Karpas-422 (cell line): Measurements from ENCODE around the gene POM121L12. TPM values are rescaled to one million over a fixed set of nuclear protein-coding genes. Genes with fewer than 3 reads are reported as not detected.

Experiments
- DNase-seq: peaks from one replicate; pipeline ENCODE4 v3.0.0-alpha.2; 2015
- H2AFZ ChIP-seq: fragments of 200-600 bp; sonication (generic); 2 replicates; pipeline ENCODE4 v1.6.1; 2014; ENCODE audit warnings: antibody characterized with exemption, low read length, mixed read lengths
- H3K27ac ChIP-seq: fragments of 200-600 bp; sonication (generic); 2 replicates; pipeline ENCODE4 v1.5.1; 2014; ENCODE audit warnings: mild to moderate bottlenecking, low read length, moderate library complexity
- H3K27me3 ChIP-seq: fragments of 200-600 bp; sonication (generic); 2 replicates; pipeline ENCODE4 v1.6.1; 2014; ENCODE audit warnings: low read length, mixed read lengths
- H3K36me3 ChIP-seq: fragments of 200-600 bp; sonication (generic); 2 replicates; pipeline ENCODE4 v1.6.1; 2014; ENCODE audit warnings: low read length, mixed read lengths; ENCODE audit not compliant: insufficient read depth
- H3K4me1 ChIP-seq: fragments of 200-600 bp; sonication (generic); 2 replicates; pipeline ENCODE4 v1.6.1; 2014; ENCODE audit warnings: mild to moderate bottlenecking, low read length, mixed read lengths
- H3K4me2 ChIP-seq: fragments of 200-600 bp; sonication (generic); 2 replicates; pipeline ENCODE4 v1.6.1; 2014; ENCODE audit warnings: low read length, low read depth, mild to moderate bottlenecking; ENCODE audit not compliant: poor library complexity, severe bottlenecking
- H3K4me3 ChIP-seq: fragments of 200-600 bp; sonication (generic); 2 replicates; pipeline ENCODE4 v1.5.1; 2014; ENCODE audit warnings: mild to moderate bottlenecking, antibody characterized with exemption, low read length, mixed read lengths
- H3K79me2 ChIP-seq: fragments of 200-600 bp; sonication (generic); 2 replicates; pipeline ENCODE4 v1.6.1; 2014; ENCODE audit warnings: mild to moderate bottlenecking, low read length, mixed read lengths
- H3K9ac ChIP-seq: fragments of 200-600 bp; sonication (generic); 2 replicates; pipeline ENCODE4 v1.6.0; 2014; ENCODE audit warnings: low read length
- H3K9me2 ChIP-seq: fragments of 200-600 bp; sonication (generic), shearing (Covaris generic); replicated peaks from 2 replicates; pipeline ENCODE4 v1.6.0; 2014; ENCODE audit warnings: mild to moderate bottlenecking, low read length, moderate library complexity; ENCODE audit not compliant: insufficient read depth
- H3K9me3 ChIP-seq: fragments of 300-700, 200-600 bp; sonication (generic); 2 replicates; pipeline ENCODE4 v1.6.1; 2014; ENCODE audit warnings: low read length, mixed read lengths
- H4K20me1 ChIP-seq: fragments of 200-600 bp; sonication (generic); 2 replicates; pipeline ENCODE4 v1.6.1; 2014; ENCODE audit warnings: mild to moderate bottlenecking, antibody characterized with exemption, low read length, low read depth; ENCODE audit not compliant: insufficient read depth
- total RNA-seq: library from RNA; depleted of rRNA; stranded (reverse); fragments of >200 nt; shearing (Covaris generic); gene quantifications from 2 replicates; pipeline ENCODE4 v1.2.3, GENCODE V29; 2014; ENCODE audit warnings: low replicate concordance; rRNA removed

POM121L12 gene
- not detected in 2 replicates for total RNA-seq

DNA sequence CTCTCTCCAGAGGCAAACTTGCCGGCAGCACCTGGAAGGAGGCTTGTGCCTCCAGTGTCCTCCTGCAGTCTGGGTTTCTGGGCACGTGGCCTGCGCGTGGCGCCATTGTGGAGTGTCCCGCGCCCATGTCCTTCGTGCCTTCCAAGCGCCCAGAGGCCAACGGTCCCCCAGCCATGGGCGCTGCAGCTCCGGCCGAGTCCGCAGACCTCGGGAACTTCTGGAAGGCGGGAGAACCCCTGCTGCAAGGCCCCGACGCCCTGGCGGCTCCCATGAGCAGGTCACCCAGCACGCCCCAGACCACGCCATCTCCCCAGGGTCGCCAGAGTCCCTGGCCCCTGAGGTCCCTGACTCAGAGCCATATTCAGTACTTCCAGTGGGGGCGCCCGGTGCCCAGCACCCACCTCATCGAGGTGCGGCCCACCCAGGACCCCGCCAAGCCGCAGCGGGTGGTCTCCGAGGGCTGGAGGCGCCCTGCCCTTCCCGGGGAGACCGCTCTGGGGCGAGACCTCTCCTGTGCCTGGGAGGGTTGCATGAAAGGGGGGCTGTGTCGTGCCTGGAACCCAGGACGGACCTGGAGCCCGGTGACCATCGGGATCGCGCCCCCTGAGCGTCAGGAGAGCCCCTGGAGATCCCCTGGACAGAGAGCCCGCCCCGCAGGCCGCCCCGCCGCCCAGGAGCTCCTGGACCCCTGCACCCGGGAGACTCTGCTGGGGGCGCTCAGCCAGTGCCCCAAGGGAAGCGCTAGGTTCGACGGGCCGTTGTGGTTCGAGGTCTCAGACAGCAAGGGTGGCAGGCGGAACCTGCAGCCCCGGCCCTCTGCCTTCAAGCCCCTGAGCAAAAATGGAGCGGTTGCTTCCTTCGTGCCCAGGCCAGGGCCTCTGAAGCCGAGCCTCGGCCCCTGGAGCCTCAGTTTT is at the start of gene POM121L12:
Gene POM121L12, plus strand, starts transcription at position 135 of the 914 bp plus-strand sequence. Its CDS starts 39 bp downstream, at position 174.
- no peak within 1 kb of the TSS for H3K4me3 ChIP-seq
- DNase-seq: no peak
- H3K36me3 ChIP-seq: no peaks in the 10 kb centered on the region
- no peak within 1 kb of the TSS for H3K9ac ChIP-seq
- no peak within 1 kb of the TSS for H3K27ac ChIP-seq
- H3K79me2 ChIP-seq: no peaks in the 10 kb centered on the region
- no peaks in the 10 kb centered on the region for H3K4me1 ChIP-seq
- H3K27me3 ChIP-seq: no peaks in the 10 kb centered on the region
- no peaks in the 10 kb centered on the region for H4K20me1 ChIP-seq
- no peak within 1 kb of the TSS for H3K4me2 ChIP-seq
- H2AFZ ChIP-seq: no peak within 1 kb of the TSS
- peaks cover 9% of the 10 kb centered on the region; the same call in 1 of the 2 replicates for H3K9me3 ChIP-seq
- H3K9me2 ChIP-seq: no peaks in the 10 kb centered on the region

DNA sequence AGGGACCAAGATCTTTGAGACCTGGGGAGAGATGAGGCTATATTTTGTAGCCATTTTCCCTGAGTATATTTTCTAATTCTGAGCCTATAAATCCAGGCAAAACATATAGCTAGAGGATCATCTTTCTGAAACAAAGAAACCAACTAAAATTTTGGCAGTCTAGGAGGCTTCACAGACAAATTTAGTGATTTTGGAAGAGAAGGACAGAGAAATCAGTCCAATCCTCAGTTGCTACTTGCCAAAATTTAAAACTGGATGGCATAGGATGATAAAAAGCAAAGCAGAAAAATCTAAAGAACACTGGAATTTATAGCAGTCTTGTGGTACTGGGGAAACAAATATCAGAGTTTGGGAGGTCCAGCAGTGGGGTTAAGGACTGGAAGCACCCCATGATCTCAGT is 43.4 kb upstream of the POM121L12 start:
- Histone ChIP-seq H3K9me3 (peaks cover 20% of the 10 kb centered on the region; the same call in 1 of the 2 replicates), H2AFZ (no peak overlapping the region), H3K79me2 (no peaks in the 10 kb centered on the region), H3K9ac (no peak overlapping the region), H3K4me3 (no peak overlapping the region), H3K4me1 (no peaks in the 10 kb centered on the region), H4K20me1 (no peaks in the 10 kb centered on the region), H3K27ac (no peak overlapping the region), H3K27me3 (no peaks in the 10 kb centered on the region), H3K9me2 (no peaks in the 10 kb centered on the region), H3K36me3 (no peaks in the 10 kb centered on the region), H3K4me2 (no peak overlapping the region)
- no peak for DNase-seq

- Histone ChIP-seq H2AFZ (no peak overlapping the region), H3K9ac (no peak overlapping the region), H3K4me1 (no peaks in the 10 kb centered on the region), H3K79me2 (no peaks in the 10 kb centered on the region), H3K27ac (no peak overlapping the region), H4K20me1 (no peaks in the 10 kb centered on the region), H3K4me3 (no peak overlapping the region), H3K9me3 (peaks cover 24% of the 10 kb centered on the region; the same call in 1 of the 2 replicates), H3K9me2 (no peaks in the 10 kb centered on the region), H3K27me3 (no peaks in the 10 kb centered on the region), H3K4me2 (no peak overlapping the region), H3K36me3 (no peaks in the 10 kb centered on the region)
- no peak for DNase-seq
These were observed 42.8 kb upstream of the POM121L12 start for GRCh38 chr7:52992479-52993162.

GRCh38 chr7:52995676-52996075 is 39.8 kb upstream of the POM121L12 start:
- no peak overlapping the region for H3K9ac ChIP-seq
- H3K9me2 ChIP-seq: no peaks in the 10 kb centered on the region
- H2AFZ ChIP-seq: no peak overlapping the region
- no peak overlapping the region for H3K4me2 ChIP-seq
- no peaks in the 10 kb centered on the region for H3K27me3 ChIP-seq
- no peaks in the 10 kb centered on the region for H3K36me3 ChIP-seq
- no peak overlapping the region for H3K27ac ChIP-seq
- no peaks in the 10 kb centered on the region for H4K20me1 ChIP-seq
- H3K4me3 ChIP-seq: no peak overlapping the region
- DNase-seq: no peak
- H3K4me1 ChIP-seq: no peaks in the 10 kb centered on the region
- no peaks in the 10 kb centered on the region for H3K79me2 ChIP-seq
- peaks cover 19% of the 10 kb centered on the region; the same call in 1 of the 2 replicates for H3K9me3 ChIP-seq

DNA sequence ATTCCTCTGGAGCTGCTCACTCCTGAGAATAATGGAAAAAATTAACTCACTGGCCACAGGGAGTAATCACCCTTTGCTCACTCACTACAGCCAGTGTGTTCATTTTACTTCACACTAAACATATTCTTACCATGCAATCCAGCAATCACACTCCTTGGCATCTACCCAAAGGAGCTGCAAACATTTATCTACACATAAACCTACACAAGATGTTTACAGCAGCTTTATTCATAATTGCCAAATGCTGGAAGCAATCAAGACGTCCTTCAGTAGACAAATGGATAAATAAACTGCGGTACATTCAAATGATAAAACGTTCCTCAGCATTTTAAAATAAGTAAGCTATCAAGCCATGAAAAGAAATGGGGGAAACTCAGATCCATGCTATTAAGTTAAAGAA is 34.2 kb upstream of the POM121L12 start:
- Histone ChIP-seq H3K4me1 (no peaks in the 10 kb centered on the region), H2AFZ (no peak overlapping the region), H3K79me2 (no peaks in the 10 kb centered on the region), H3K36me3 (no peaks in the 10 kb centered on the region), H3K9me3 (peaks cover 16% of the 10 kb centered on the region), H3K9me2 (no peaks in the 10 kb centered on the region), H3K27me3 (no peaks in the 10 kb centered on the region), H3K27ac (no peak overlapping the region), H4K20me1 (no peaks in the 10 kb centered on the region), H3K9ac (no peak overlapping the region), H3K4me2 (no peak overlapping the region), H3K4me3 (no peak overlapping the region)
- DNase-seq: no peak

DNA sequence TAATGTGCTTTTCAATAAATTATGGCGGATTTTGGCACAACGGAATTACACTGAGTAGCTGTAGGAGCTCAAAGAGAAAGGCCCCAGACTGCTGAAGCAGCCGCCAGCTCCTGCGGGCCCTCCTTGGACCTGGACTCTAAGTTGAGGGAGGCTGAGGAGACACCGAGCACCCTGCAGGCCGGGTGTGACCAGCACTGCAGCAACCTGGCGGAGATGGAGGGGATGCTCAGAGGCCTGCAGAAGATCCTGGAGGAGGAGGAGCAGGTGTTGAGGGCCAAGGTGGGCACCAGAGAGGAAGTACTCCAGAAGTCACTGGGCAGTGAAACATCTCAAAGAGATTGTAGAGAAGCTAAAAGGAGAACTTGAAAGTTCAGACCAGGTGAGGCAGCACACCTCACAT is 33.0 kb upstream of the POM121L12 start:
- peaks cover 12% of the 10 kb centered on the region for H3K9me3 ChIP-seq
- H3K36me3 ChIP-seq: no peaks in the 10 kb centered on the region
- H3K9ac ChIP-seq: no peak overlapping the region
- H2AFZ ChIP-seq: no peak overlapping the region
- H3K4me2 ChIP-seq: no peak overlapping the region
- H3K27ac ChIP-seq: no peak overlapping the region
- no peaks in the 10 kb centered on the region for H3K4me1 ChIP-seq
- H3K4me3 ChIP-seq: no peak overlapping the region
- H3K9me2 ChIP-seq: no peaks in the 10 kb centered on the region
- no peaks in the 10 kb centered on the region for H3K79me2 ChIP-seq
- no peak for DNase-seq
- H3K27me3 ChIP-seq: no peaks in the 10 kb centered on the region
- no peaks in the 10 kb centered on the region for H4K20me1 ChIP-seq

GRCh38 chr7:53003653-53004445 is 31.6 kb upstream of the POM121L12 start:
- Histone ChIP-seq H4K20me1 (no peaks in the 10 kb centered on the region), H3K9me2 (no peaks in the 10 kb centered on the region), H3K36me3 (no peaks in the 10 kb centered on the region), H3K4me2 (no peak overlapping the region), H3K9ac (no peak overlapping the region), H3K79me2 (no peaks in the 10 kb centered on the region), H3K9me3 (peaks cover 9% of the 10 kb centered on the region), H3K27ac (no peak overlapping the region), H3K4me1 (no peaks in the 10 kb centered on the region), H3K4me3 (no peak overlapping the region), H3K27me3 (no peaks in the 10 kb centered on the region), H2AFZ (no peak overlapping the region)
- DNase-seq: no peak
